DMS79 treated with DMSO at 0.1 percent for 48 hours (cell line): ENCODE results near the gene HAUS3.
"Not testable (repeated sequence)": the region's sequence is repeated elsewhere in the genome, so short reads cannot be mapped to it uniquely, and the experiment has no call there.

Experiments used
- DNase-seq: peaks from one replicate; lab custom pipeline; 2025; lab: John Stamatoyannopoulos, UW

The HAUS3 gene

GRCh38 chr4:2275546-2276251 is 33.8 kb upstream of the HAUS3 start:
- no peak for DNase-seq

DNA sequence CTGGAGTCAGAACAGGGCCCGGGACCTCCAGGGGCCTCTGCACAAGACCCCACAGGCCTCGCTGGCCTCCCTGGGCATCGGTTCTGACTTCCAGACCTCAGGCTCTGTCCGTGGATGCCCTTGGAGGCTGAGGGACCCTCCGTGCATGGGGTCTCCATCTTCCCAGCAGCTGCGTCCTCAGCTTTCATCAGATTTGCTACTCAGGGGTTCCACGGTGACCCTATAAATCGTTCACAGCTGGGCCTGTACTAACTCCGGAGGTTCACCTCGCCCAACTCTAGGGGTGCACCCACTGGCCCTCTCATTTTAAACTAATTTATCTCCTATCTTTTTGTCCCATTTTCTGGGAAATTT is 33.1 kb upstream of the HAUS3 start:
- not testable (repeated sequence) for DNase-seq

DNA sequence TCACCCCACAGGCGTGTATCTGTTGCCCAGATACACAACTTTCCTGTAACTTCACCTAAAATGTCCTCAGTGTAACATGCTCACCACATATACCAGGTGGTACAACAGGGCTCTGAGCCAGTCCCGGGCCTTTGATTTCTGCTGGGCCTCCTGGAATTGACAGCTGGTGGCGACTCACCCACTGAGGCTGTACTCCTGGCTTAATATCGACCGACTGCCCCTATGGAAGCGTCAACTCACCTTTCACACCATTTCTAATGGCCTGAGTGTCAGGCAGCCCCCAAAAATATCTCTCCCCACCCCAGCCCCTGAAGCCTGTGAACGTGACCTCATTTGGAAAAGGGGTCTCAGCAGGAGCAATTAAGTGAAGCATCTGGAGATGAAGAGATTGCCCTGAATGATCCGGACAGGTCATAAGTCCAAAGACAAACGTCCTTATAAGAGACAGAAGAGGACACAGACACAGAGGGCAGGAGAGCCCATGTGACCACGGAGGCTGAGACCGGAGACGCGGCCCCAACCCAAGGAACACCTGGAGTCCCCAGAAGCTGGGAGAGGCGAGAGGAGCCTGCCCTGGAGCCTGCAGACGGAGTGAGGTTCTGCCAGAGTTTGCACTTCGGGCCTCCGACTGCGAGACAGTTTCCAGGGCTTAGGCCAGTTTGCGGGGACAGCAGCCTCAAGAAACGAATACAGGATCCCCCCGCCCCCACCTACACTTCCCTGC is 32.6 kb upstream of the HAUS3 start:
- no peak for DNase-seq

DNA sequence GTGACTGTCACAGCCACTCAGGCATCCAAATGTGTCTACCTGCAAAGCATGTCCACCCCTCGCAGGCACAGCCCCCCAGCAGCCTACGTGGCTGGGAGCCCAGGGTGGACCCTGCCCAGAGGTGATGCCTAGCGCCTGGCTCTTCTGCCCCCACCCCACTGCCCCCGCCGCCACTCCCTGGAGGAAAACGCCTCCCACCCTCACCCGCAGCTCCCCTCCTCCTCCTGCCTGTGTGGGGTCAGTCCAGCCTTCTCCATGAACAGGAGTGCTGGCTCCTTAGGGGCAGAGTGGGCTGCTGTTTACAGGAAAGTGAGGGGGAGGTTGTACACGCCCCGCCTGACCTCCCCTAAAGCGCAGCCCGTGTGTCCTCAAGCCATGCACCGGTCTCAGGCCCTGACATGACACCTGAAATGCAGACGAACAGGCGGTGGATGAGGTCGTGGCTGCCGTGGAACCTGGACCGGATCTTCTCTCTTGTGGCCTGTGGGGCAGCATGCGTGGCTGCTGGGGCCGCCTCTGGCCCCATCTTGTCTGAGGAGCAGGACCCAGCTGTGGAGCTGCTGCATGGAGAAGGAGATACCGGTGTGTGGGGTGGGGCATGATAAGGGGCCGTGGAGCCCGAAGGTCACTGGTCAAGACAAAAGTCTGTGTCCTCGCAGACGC is 31.9 kb upstream of the HAUS3 start:
- DNase-seq: no peak

DNA sequence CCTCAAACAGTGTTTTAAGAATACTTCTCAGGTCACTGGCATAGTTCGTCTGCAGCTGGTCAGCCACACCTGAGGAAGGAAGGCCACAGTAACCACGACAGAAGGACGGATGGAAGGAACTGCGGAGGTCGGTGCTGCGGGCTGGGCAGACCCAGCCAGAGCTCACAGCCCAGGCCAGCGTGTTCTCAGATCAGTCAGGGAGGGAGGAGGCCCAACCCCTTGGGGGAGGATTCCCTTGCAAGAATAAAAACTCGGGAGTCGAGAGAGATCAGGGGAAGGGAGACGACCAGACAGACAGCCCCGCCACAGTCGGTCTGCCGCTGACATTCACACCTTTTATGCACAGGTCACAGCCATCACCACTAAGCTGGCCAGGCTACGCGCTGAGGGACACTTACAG is 31.3 kb upstream of the HAUS3 start:
- no peak for DNase-seq

GRCh38 chr4:2272828-2273120 is 30.9 kb upstream of the HAUS3 start:
- no peak for DNase-seq

GRCh38 chr4:2272026-2272827 is 30.3 kb upstream of the HAUS3 start:
- no peak for DNase-seq

DNA sequence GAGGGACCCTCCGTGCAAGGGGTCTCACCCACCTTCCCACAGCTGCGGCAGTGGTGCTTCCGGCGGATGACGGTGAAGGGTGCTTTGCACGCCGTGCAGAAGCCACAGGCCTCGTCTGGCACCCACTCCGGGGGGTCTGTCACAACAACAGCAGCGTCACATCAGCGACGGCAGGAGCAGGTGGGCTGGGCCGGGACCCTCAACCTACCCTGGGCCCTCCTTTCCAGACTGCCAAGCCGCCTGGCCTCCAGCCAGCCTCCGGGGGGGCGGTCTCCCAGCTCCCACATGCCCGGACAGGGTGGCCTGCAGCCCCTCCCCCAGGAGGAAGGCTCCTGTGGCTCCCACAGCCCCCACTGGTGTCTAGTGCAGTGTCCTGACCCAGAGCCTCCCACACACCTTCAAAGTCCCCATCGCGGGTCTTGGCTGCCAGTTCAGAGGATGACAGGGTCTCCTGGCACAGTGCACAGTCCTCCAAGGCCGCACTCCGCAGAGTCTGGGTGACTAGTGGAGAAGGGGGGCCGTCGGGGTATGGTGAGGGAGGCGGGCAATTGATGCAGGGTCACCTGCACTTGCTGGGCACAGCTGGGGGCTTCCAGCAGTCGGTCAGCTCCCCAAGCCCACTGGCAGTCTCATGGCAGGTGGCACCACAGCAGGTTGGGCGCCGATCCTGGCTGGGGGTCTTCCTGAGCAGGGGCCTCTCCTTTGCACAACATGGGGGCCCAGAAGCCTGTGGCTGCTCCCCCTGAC is 29.5 kb upstream of the HAUS3 start:
- no peak for DNase-seq

GRCh38 chr4:2270341-2271165 is 28.6 kb upstream of the HAUS3 start:
- no peak for DNase-seq

- no peak for DNase-seq
Observed at GRCh38 chr4:2269618-2270163, 27.8 kb upstream of the HAUS3 start.

DNA sequence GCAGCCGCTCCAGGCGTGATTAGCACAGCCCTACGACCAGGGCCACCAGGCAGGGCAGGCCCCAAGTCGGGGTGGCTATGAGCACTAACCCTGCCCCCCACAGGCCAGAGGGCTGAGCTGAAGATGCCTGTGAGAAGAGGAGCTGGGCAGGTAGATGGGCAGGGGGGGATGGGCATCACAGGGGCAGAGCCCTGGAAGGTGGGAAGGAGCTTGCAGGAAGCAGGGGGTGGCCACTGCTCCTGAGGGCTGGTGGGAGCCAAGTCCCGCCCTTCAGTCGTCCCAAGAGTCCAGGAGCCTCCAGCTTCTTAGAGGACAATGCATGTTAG is 27.2 kb upstream of the HAUS3 start:
- no peak for DNase-seq

- DNase-seq: no peak
Observed at GRCh38 chr4:2268357-2269205, 26.7 kb upstream of the HAUS3 start.

- DNase-seq: no peak
Observed at GRCh38 chr4:2267841-2268240, 25.9 kb upstream of the HAUS3 start.

DNA sequence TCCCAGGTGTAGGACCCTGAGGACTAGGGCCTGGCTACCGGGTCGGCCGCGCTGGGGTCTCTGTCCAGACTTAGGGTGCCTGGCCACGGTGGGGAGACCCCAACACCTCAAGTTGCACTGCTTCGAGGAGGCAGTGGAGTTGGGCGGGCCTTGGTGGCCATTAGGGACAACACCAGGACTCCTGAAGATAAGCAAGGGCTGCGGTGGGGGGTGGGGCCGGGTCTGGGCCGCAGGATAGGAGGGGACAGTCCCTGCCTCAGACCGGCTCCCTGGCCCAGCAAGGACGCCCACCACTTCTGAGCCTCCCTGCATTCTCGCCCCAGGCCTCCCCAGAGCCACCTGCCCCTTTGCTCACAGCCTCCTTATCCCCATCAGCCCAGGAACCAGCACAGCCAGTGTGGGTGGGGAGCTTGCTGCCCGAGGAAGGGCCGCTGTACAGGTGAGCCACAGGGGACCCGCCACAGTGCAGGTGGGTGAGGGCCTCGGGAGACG is 25.4 kb upstream of the HAUS3 start:
- DNase-seq: no peak

DNA sequence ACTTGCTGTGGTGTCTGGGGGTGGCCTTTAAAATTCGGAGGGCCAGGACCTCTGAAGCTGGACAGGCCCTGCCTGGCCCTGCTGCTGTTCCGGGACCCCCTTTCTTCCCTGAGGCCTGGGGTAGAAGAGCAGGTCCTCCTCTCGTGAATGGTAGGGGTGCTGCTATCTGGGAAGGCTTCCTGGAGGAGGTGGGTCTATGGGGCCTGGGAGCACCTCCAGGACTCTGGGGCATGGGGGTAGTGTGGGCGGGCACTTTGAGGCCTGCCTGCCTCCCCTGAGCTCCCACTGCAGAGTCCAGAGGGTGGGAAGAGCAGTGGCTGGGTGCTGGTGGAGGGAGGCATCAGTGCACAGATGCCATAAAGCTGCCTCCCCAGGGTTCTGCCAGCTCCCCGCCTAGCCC is 24.9 kb upstream of the HAUS3 start:
- no peak for DNase-seq

DNA sequence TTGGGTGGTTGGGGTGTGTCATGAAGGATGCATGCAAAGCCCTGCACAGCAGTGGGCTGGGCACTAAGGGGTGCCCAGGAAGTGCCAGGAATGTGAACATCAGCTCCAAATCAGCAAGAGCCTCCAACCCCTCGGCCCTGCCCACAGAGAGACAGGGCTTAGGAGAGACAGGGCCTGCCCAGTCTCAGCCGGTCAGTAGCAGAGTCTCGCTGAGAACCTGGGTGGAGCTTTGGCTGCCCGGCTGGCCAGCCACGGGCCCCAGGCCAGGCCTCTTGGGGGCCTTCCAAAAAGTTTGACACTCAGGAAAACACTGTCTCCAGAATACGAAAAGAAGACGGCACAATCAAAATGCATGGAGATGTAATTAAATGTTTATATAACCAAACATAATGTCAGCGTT is 24.3 kb upstream of the HAUS3 start:
- DNase-seq: no peak

GRCh38 chr4:2265113-2266110 is 23.5 kb upstream of the HAUS3 start:
- no peak for DNase-seq

GRCh38 chr4:2264481-2265041 is 22.6 kb upstream of the HAUS3 start:
- DNase-seq: no peak
